Fibroblast of pulmonary artery (primary cell): Measurements from ENCODE around the gene NSMCE1.

ENCODE experiments used
- DNase-seq: peaks from one replicate; pipeline ENCODE4 v3.0.0-alpha.2; 2010; ENCODE audit warnings: low read depth
- H3K4me3 ChIP-seq: replicated peaks from 2 replicates; pipeline ENCODE4 v1.5.1; 2011; ENCODE audit warnings: low read depth, mild to moderate bottlenecking, control low read depth, low read length, moderate library complexity
- CTCF ChIP-seq: IDR thresholded peaks from 2 replicates; pipeline ENCODE4 v1.5.1; 2011; ENCODE audit warnings: mild to moderate bottlenecking, control low read depth, low read length, inconsistent platforms; ENCODE audit errors: missing control alignments

NSMCE1 gene

GRCh38 chr16:27193300-27193990 is 75.1 kb downstream of the NSMCE1 start:
- TF ChIP-seq CTCF = peak; percentile 18
- H3K4me3 ChIP-seq = no peak overlapping the region
- DNase-seq = no peak

- no peak for TF ChIP-seq CTCF
- no peak for DNase-seq
- H3K4me3 ChIP-seq = no peak overlapping the region
Measured at GRCh38 chr16:27191352-27191924, 77.1 kb downstream of the NSMCE1 start.

GRCh38 chr16:27190316-27190871 is 78.2 kb downstream of the NSMCE1 start:
- no peak overlapping the region for H3K4me3 ChIP-seq
- no peak for DNase-seq
- no peak for TF ChIP-seq CTCF

GRCh38 chr16:27189335-27189972 is 79.1 kb downstream of the NSMCE1 start:
- TF ChIP-seq CTCF = no peak
- DNase-seq = no peak
- no peak overlapping the region for H3K4me3 ChIP-seq

- H3K4me3 ChIP-seq = no peak overlapping the region
- TF ChIP-seq CTCF = no peak
- no peak for DNase-seq
Measured at GRCh38 chr16:27188633-27189032, 79.9 kb downstream of the NSMCE1 start.

- H3K4me3 ChIP-seq = no peak overlapping the region
- no peak for TF ChIP-seq CTCF
- no peak for DNase-seq
Measured at GRCh38 chr16:27185776-27186130, 82.8 kb downstream of the NSMCE1 start.
